Cardiac muscle cell (in vitro differentiated cells and primary cell): ENCODE measurements around the gene ARPC1A. TPM values are rescaled to one million over a fixed set of nuclear protein-coding genes. Genes with fewer than 3 reads are reported as not detected.

Experiments
- DNase-seq, 2 donors: peaks; one replicate each; pipeline versions ENCODE4 v3.0.0 to v3.0.0-alpha.2; 2010 to 2017; ENCODE audit warnings: low read depth in 1 of 2, low spot score in 1 of 2
- H3K27ac ChIP-seq: fragments of 200-600 bp; sonication (generic); 2 replicates; pipeline ENCODE4 v1.5.1; 2016
- H3K27me3 ChIP-seq: fragments of 200-600 bp; sonication (generic); 2 replicates; pipeline ENCODE4 v1.6.0; 2016; ENCODE audit warnings: control low read depth
- H3K36me3 ChIP-seq: fragments of 200-600 bp; sonication (generic); 2 replicates; pipeline ENCODE4 v1.5.1; 2016; ENCODE audit warnings: control low read depth
- H3K4me1 ChIP-seq: fragments of 200-600 bp; sonication (generic); 2 replicates; pipeline ENCODE4 v1.8.1; 2017; ENCODE audit warnings: low read depth, mild to moderate bottlenecking, mixed run types
- H3K4me3 ChIP-seq: fragments of 200-600 bp; sonication (generic); 2 replicates; pipeline ENCODE4 v1.5.1; 2016; ENCODE audit warnings: mild to moderate bottlenecking
- H3K9me3 ChIP-seq: fragments of 200-600 bp; sonication (generic); 2 replicates; pipeline ENCODE4 v1.5.1; 2017; ENCODE audit warnings: low read depth, mild to moderate bottlenecking, control low read depth
- CTCF ChIP-seq: IDR thresholded peaks from 2 replicates; pipeline ENCODE4 v1.5.1; 2012; ENCODE audit warnings: low read depth, mild to moderate bottlenecking, low read length
- polyA plus RNA-seq: library from polyadenylated mRNA; unstranded; fragments of >200 nt; fragmentation: Nextera tagmentation; extraction: Ambion mirVana; gene quantifications from 2 replicates; pipeline ENCODE4 v1.2.1, GENCODE V29; 2016
- total RNA-seq: library from RNA; depleted of rRNA; stranded (reverse); fragments of >200 nt; gene quantifications from 2 replicates; pipeline ENCODE4 v1.2.3, GENCODE V29; 2016

The ARPC1A gene
- total and polyA plus RNA-seq, 2 experiments from 2014 or later, result 198 to 331 TPM

- Histone ChIP-seq H3K27ac (no peak overlapping the region), H3K27me3 (no peaks in the 10 kb centered on the region), H3K9me3 (no peaks in the 10 kb centered on the region), H3K4me3 (no peak overlapping the region), H3K4me1 (no peaks in the 10 kb centered on the region), H3K36me3 (no peaks in the 10 kb centered on the region)
- peak in 1 of 2 donors; percentile 43 for DNase-seq
- TF ChIP-seq CTCF, result no peak
These were observed 34.6 kb upstream of the ARPC1A start for GRCh38 chr7:99290980-99291607.

DNA sequence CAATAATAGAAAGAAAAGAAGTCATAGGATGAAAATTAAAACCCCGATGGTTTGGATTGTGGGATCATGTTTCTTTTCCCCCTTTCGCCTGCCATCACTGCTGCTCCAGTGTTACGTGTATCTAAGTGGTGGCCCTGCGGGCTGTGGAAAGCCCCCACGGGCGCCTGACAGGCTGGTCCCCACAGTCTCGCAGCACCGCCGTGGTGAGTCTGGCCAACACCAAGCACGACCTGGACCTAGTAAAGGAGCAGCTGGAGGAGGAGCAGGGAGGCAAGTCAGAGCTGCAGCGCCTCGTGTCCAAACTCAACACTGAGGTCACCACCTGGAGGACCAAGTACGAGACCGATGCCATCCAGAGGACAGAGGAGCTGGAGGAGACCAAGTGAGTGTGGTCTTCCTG lies 33.6 kb upstream of the ARPC1A start:
- TF ChIP-seq CTCF, result no peak
- H3K27ac ChIP-seq, result no peak overlapping the region
- H3K9me3 ChIP-seq, result no peaks in the 10 kb centered on the region
- no peak for DNase-seq
- H3K27me3 ChIP-seq, result no peaks in the 10 kb centered on the region
- H3K36me3 ChIP-seq, result no peaks in the 10 kb centered on the region
- H3K4me3 ChIP-seq, result no peak overlapping the region
- no peaks in the 10 kb centered on the region for H3K4me1 ChIP-seq

GRCh38 chr7:99293167-99293566 lies 32.5 kb upstream of the ARPC1A start:
- H3K4me3 ChIP-seq, result no peak overlapping the region
- no peak for TF ChIP-seq CTCF
- no peaks in the 10 kb centered on the region for H3K36me3 ChIP-seq
- H3K27me3 ChIP-seq, result no peaks in the 10 kb centered on the region
- H3K27ac ChIP-seq, result no peak overlapping the region
- no peaks in the 10 kb centered on the region for H3K4me1 ChIP-seq
- H3K9me3 ChIP-seq, result no peaks in the 10 kb centered on the region
- no peak for DNase-seq

GRCh38 chr7:99293650-99294049 lies 32.0 kb upstream of the ARPC1A start:
- Histone ChIP-seq H3K4me1 (no peaks in the 10 kb centered on the region), H3K9me3 (no peaks in the 10 kb centered on the region), H3K36me3 (no peaks in the 10 kb centered on the region), H3K27me3 (no peaks in the 10 kb centered on the region), H3K4me3 (no peak overlapping the region), H3K27ac (no peak overlapping the region)
- no peak for DNase-seq
- TF ChIP-seq CTCF, result no peak

DNA sequence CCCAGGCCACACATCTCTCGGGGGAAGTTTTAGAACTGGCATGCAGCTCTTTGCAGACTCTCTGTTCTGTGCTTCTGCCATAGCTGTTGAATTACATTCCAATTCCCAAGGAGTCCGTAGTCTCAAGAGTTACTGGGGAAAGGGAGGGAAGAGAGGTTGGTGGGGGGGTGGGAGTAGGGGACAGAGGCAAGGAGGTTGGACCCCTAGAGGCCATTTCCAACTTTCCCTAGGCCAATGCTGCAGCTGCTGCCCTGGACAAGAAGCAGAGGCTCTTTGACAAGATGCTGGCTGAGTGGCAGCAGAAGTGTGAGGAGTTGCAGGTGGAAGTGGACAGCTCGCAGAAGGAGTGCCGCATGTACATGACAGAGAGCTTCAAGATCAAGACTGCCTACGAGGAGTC lies 29.2 kb upstream of the ARPC1A start:
- no peak for DNase-seq
- no peak overlapping the region for H3K4me3 ChIP-seq
- H3K4me1 ChIP-seq, result no peaks in the 10 kb centered on the region
- no peak overlapping the region for H3K27ac ChIP-seq
- TF ChIP-seq CTCF, result no peak
- no peaks in the 10 kb centered on the region for H3K27me3 ChIP-seq
- no peaks in the 10 kb centered on the region for H3K36me3 ChIP-seq
- H3K9me3 ChIP-seq, result no peaks in the 10 kb centered on the region
